HTR-8/SVneo (cell line): ENCODE data around the gene KRTAP29-1.
"Not testable (repeated sequence)": the region's sequence is repeated elsewhere in the genome, so short reads cannot be mapped to it uniquely, and the experiment has no call there.

Experiments
- DNase-seq: peaks from one replicate; pipeline ENCODE4 v3.0.0; 2011; ENCODE audit warnings: low spot score, mixed read lengths; ENCODE audit not compliant: insufficient read length
- FAIRE-seq: peaks from 2 replicates; lab custom pipeline; 2011; peaks lifted over from hg19 to GRCh38; lab: Jason Lieb, UNC

KRTAP29-1 gene, protein sequence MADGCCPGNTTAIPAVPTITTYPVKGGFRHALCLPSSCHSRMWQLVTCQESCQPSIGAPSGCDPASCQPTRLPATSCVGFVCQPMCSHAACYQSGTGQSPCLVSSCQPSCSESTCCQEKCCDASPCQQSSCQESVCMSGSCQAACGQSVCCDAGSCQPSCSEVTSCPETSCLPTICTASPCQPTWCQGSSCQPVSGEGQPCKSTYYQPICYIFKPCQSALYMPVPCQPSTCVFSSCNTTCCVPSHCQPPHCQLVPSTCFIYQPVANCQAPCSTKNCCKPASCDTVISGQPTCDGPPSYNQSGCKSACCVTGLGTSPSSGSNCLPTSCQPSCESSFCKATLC

DNA sequence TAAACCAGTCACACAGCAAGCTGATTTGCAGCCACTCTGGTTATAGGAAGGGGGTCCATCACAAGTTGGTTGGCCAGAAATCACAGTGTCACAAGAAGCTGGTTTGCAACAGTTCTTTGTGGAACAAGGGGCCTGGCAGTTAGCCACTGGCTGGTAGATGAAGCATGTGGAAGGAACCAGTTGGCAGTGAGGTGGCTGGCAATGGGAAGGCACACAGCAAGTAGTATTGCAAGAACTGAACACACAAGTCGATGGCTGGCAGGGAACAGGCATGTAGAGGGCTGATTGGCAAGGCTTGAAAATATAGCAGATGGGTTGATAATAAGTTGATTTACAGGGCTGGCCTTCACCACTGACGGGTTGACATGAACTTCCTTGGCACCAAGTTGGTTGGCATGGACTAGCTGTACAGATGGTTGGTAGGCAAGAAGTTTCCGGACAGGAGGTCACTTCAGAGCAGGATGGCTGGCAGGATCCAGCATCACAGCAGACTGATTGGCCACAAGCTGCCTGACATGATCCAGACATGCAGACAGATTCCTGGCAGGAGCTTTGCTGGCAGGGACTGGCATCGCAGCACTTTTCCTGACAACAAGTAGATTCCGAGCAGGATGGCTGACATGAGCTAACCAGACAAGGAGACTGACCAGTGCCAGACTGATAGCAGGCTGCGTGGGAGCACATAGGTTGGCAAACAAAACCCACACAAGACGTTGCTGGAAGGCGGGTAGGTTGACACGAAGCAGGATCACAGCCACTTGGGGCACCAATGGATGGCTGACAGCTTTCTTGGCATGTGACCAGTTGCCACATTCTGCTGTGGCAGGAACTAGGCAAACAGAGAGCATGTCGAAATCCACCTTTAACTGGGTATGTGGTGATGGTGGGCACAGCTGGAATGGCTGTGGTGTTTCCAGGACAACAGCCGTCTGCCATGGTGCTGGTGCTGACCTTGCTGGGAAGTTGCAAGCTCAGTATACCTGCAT, at the start of gene KRTAP29-1:
Gene KRTAP29-1, minus strand, starts transcription at position 936 of the 986 bp plus-strand sequence. Its CDS starts 0 bp downstream, at position 936.
- DNase-seq (no peak), FAIRE-seq (peak; percentile 82)

DNA sequence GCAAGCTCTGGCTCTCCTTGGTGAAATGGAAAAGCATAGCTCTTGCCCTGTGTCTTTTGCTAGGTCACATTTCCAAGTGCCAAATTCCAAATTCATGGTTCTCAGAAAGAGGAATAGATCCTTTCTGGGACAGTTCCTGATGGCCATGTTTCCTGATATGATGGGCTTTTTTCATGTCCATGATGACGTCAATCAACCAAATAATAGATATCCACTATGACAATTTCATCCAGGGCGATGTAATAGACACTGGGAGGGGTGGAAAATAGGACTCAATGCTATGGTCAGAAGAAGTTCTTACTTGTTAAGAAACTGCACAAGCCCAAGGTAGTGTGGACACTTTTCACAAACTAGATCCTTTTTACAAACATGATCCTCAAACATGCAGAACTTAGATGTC, 48.5 kb upstream of the KRTAP29-1 start:
- no peak for FAIRE-seq
- no peak for DNase-seq

DNA sequence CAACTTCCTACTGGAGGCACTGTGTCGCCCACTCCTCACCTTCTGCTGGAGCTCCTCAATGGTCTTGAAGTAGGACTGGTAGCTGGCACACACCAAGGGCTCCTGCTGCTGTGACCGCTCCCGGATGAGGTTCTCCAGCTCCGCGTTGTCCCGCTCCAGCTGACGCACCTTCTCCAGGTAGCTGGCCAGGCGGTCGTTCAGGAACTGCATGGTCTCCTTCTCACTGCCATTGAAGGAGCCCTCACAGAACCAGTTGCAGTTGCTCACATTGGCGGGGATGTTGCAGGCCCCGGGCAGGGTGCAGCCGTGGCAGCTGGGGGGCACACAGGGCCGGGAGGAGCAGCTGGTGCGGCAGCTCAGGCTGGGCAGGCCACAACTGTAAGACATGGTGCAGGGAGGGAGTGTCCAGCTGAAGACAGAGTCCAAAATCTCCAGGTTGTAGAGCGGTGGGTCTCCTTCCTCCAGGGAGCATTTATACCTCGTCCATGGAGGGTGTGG, 47.8 kb upstream of the KRTAP29-1 start, which contains the start of gene KRT33A:
Gene KRT33A, minus strand, starts transcription at position 448 of the 498 bp plus-strand sequence. Its CDS starts 61 bp downstream, at position 387.
- not testable (repeated sequence) for DNase-seq, FAIRE-seq

DNA sequence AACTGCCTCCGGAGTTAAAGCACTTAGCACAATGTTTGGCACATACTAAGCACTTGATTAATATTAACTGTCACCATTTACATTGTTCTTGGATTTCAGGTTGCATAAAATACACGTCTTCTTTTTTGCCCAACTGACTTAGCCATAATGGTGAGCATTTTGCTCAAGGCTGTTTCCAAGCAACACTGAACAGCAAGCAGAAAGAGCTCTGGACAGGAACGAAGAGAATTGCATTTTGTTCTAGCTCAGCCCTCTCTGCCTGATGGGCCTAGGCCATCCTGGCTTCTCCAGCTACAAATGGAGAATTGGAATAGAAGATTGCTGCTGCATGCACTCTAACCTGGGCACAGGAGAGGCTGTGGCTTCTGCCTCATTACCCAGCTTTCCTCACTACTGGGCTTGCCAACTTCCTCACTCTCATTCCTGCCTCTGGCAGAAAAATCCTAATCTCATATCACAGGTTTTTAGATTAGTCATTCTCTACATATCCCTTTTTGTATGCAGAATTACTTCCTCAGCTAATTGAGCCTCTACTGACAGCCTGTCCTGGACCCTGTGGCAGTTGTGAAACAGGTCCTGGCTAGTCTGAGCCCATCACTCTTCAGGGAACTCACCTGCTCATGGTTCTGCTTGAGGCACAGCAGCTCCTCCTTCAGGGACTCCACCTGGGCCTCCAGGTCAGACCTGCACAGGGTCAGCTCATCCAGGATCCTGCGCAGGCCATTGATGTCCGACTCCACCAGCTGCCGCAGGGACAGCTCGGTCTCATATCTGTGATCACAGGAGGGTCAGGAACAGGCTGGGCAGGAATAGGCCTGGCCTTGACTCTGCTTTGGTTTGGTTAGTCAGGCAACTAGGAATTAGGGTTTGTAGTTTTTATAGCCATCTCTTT, 45.5 kb upstream of the KRTAP29-1 start:
- no peak for DNase-seq
- peak; percentile 16 for FAIRE-seq

DNA sequence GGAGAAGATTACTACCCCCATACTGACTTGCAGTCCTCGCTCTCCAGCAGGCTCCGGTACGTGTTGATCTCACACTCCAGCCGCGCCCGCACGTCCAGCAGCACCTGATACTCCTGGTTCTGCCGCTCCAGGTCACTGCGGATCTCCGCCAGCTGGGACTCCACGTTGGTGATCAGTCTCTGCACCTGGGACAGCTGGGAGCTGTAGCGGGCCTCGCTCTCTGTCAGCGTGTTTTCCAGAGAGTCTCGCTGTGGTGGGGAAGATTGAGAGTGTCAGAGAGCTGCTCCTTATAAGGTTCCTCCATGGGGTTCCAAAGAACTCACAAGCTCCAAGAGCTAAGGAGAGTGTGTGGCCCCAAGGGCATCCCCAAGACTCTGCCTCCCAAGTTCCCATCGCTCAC, 43.8 kb upstream of the KRTAP29-1 start:
- FAIRE-seq, DNase-seq: not testable (repeated sequence)

DNA sequence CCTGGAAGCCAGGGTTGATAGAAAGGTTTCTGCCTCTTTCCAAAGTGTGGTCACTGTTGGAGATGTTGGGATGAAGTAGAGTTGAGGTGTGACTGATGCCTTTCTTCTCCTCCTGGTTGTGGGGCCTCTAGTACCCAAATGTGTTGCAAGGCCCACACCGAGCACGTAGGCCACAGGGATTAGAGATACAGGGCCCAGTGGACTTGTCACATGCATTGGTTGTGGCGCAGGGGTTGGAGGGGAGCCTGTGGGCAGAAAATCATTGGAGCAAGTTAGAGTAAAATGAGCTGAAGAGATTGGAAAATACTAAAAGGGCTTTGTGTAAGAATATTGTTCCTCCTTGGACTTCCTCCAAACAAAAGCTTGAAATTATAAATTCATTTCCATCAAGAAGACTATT, 43.3 kb upstream of the KRTAP29-1 start:
- DNase-seq (no peak), FAIRE-seq (no peak)

DNA sequence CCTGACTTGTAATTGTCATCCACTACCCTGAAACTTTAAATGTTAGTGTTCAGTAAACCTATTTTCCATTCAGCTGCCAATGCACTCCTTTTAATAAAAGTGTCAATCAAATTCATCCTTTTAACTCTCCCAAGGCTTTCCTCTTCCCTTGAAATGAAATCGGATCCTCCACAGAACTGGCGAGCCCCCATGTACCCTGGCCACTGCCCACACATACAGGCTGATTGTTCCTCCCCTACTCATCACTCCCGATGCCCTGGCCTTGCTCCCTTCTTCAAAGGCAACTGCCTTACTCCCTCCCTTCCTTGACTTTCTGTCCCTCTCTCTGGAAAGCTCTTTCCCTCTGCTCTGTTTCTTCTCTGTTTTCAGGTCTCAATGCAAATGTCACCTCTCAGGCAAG, 40.4 kb upstream of the KRTAP29-1 start:
- DNase-seq: no peak
- FAIRE-seq: no peak

DNA sequence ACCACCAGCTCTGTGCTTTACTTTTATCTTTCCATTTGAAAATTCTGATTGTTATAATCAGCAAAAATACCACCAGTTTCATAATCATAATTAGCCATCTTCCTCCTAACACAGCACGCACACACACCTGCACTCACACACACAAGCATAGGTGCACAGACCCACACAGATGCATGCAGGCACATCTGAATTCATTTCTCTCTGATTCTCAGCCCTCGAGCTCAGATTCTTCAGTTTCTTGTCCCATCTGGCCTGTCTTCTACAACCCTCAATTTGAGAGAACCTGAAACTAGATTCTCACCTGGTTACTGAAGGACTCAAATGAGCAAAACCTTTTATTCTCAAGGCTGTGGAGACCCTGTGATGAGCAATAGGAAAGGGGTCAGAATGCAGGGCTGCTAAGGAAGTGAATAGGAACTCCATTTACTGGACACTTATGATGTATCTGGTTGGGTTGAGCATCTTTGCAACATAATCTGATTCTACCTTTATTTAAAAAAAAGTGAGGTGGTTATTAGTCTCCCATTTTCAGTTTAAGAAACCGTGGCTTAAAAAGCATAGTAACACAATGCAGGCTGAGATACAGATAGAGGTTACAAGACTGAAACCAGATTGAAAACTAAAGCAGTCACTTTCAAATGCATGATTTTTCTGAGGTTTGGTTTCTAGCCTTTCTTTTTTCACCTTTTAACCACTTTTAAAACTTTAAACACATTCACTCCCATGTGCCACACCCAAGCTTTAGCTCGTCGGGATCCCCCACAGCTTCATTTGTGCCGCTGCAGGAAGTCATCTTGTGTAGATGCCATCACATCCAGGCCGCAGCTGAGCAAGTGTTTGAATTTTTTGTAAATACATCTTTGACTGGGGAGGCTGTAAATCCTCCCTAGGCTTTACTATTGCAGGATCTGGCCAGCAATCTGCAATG, 38.5 kb upstream of the KRTAP29-1 start:
- FAIRE-seq: no peak

DNA sequence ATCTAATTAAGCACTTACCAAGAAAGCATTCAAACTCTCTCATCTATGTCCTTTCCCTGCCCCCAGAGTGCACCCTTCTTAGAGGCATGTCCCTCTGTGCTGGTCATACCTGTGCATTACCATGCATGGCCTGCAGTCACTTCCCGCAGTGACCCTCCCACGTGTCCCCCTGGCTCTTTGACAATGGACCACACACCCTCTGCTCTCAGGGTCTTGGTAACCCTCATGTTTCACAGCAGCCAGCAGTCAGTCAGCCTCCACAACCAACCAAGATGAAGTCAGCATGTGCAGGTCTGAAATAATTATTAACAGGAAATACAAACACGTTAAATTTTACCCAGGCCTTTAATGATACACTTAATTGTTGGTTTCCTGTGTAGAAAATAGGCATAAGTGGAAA, 37.8 kb upstream of the KRTAP29-1 start:
- DNase-seq (no peak), FAIRE-seq (peak; percentile 55)

More for the DNA sequence above, 38.5 kb upstream of the KRTAP29-1 start:
- DNase-seq: no peak

DNA sequence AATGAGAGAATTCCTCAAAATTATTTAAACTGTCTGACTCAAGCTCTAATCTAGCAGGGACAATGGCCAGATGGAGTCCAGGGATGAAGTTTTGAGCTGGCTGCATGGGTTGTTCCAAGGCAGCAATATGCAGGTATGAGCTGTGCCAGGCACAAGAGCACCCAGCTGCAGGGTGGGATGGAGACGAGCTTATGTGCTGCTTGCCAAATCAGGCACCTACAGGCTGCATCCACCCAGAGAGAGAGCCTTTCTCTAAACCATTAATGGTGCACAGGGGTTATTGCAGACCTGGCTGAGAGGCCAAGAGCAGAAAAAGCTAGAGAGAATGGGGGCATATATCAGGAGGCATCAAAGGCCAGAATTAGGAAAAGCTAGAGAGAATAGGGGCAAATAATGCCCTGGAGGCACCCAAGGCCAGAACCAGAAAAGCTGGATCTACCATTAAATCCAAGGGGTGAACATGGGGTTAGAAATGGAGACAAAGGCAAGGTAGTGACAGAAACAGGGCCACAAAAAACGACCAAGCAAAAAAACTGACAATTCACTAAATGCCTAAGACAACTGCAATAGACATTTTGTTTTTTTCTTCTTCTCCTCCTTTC, 37.0 kb upstream of the KRTAP29-1 start:
- no peak for DNase-seq

DNA sequence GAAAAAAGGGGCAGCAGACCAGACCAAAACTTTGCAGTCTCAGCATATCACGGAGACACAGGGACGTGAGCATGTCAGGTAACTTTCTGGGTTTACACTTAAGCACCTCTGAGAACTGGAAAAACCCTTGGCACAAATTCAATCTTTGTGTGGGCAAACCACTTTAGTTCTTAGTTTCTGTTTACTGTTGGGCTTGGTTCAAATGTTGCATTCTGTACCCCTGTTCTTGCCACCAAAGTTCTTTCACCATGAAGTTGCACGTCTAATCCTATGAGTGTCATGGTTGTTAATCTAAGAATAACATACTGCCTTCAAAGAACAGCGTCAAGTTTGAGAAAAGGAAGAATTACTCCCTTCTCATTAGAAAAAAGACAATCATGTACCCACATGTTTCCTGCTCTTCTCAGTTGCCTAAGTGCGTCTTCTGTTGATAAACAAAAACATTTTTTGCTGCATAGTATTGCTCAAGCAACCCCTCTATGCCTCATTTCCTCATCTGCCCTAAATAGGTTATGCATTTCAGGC, 36.4 kb upstream of the KRTAP29-1 start:
- DNase-seq (no peak), FAIRE-seq (no peak)

More for the DNA sequence above, 37.0 kb upstream of the KRTAP29-1 start:
- no peak for FAIRE-seq

DNA sequence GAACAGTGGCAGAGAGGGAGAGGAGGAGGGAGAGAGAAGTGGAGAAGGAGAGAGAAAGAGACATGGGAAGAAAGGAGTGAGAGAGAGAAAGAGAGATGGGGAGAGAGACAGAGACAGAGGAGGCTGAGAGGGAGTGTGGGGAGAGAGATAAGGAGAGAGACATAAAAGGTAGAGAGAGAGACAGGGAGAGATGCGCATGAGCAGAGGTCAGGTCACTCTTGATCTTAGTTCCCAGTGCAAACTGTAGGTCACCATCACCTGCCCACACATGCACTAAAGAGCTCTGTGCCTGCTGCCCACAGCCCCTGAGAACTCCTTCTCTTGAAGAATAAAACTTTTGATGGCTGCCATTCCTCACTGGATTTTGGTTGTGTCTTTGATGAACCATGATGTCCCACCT, 33.1 kb upstream of the KRTAP29-1 start:
- FAIRE-seq (no peak), DNase-seq (no peak)

DNA sequence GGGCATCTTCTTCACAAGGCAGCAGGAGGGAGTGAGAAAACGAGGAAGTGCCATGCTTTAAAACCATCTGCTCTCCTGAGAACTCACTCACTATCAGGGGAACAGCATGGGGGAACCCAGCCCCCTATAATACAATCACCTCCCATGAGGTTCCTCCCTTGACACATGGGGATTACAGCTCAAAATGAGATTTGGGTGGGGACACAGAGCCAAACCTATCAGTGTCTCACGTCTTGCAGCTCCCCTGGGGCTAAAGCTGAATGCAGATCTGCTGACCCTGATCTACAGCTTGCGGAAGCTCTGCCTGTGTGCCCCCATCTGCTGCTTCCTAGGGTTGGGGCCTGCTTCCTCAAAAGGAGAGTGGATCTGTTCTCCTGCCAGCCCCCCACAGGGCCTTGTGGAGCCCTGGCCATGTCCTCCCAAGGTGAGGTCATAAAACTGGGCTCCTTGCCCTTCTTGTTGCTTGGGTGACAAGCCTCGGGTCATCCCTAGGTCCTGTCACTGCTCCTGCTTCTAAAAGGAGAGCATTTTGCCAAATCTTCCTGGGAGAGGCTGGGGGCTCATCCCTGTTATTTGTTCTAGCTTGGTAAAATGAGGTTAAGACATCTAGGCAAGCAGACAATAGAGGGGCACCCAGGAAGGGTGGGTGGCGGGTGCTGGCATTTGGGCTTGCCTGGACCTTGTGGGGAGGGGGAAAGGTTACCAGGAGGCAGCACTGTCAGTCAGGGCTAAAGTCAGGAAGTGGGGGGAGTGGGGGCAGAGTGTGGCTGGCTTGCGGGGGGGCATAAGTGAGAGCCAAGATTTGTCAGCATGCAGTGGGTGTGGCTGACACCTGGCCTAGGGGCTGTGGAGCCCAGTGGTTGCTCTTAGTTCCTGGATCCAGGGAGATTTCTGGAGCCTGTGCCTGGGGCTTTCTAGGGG, 32.0 kb upstream of the KRTAP29-1 start:
- DNase-seq: no peak
- no peak for FAIRE-seq

DNA sequence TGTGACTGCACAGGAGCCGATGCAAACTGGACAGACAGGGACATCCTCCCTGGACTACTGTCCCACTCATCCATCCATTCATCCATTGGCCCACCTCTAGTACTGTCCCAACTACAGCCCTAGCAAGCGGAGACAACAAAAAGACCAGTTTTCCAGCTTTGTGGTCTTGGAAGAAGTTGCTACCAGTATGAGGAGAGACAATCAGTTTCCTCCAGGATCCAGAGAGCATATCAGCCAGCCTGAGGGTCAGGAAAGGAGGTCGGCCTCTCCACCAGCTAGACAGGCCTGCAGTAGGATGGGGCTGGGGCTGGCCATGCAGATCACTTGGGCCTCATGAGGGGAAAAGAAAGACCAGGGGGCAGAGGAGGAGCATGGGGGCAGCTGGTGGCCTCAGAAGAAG, 31.2 kb upstream of the KRTAP29-1 start:
- DNase-seq: no peak
- no peak for FAIRE-seq

DNA sequence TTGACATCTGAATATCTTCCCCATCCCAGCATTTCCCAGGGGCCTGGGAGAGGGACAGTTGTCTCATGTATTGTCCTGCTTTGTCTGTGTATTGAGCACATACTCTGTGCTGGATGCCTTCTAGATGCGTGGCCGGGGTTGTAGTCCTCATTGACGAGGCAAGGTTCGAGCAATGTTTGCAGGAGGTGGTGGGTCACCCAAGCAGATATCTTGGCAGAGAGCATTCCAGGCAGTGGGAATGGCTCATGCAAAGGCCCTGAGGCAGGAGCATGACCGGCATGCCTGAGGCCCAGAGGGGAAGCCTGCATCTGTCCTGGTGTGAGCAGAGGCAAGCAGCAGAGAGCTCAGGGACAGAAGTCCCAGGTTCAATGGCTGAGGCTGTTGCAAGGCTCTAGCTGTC, 30.4 kb upstream of the KRTAP29-1 start:
- FAIRE-seq: no peak
- no peak for DNase-seq

DNA sequence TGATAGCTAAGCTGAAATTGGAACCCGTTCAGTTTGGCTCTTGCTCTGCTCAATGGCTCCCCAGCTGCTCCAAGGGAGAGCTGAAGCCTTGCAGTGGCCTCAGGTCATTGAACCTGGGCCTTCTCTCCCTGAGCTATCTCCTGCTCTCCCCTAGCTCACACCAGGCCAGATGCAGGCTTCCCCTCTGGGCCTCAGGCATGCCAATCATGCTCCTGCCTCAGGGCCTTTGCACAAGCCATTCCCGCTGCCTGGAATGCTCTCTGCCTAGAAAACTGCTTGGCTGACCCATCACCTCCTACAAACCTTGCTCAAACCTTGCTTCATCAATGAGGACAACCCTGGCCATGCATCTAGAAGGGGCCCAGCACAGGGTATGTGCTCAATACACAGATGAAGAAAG, 29.6 kb upstream of the KRTAP29-1 start:
- FAIRE-seq: peak; percentile 4

DNA sequence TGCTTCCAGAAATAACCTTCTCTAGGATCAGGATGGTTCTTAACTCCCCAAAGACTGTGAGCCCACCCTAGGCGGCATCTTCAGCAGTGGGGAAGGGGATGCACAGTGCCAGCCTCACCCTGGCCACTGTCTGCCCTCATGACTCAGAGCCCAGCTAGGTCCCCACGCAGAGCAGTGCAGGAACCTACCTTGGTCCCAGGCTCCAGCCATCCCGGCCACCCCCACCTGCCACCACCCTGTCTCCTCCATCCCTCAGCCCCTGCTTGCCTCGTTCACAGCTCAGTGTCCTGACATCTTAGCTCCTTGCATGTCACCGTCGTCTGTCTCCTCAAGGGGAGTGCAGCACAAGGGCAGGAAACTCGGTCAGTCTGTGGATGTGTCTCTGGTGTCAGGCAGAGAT, 29.0 kb upstream of the KRTAP29-1 start:
- DNase-seq (no peak), FAIRE-seq (no peak)

More for the DNA sequence above, 29.6 kb upstream of the KRTAP29-1 start:
- no peak for DNase-seq
